ENCODE measurements around the gene UCK1. TPM values are rescaled to one million over a fixed set of nuclear protein-coding genes. Genes with fewer than 3 reads are reported as not detected.

Gene UCK1
- total RNA-seq, 3 donors from 2014 or later (not counting 1 experiment from before 2014, with no cell fraction given) = 29.9 to 35.2 (median 30.2) TPM

GRCh38 chr9:131483319-131484050, 47.6 kb downstream of the UCK1 start:
- H3K9me3 Mint-ChIP-seq = no peaks in the 10 kb centered on the region
- Histone ChIP-seq H3K9me3 (ENCODE audit: control insufficient read depth, insufficient read depth, low read length) (no peaks in the 10 kb centered on the region), H3K36me3 (ENCODE audit: control insufficient read depth, insufficient read depth, low read length) (peaks cover 90% of the 10 kb centered on the region), H3K27ac (ENCODE audit: low read length) (no peak overlapping the region), H3K27me3 (ENCODE audit: control insufficient read depth, insufficient read depth, low read length) (no peaks in the 10 kb centered on the region), H3K4me3 (ENCODE audit: low read length) (no peak overlapping the region), H3K4me1 (ENCODE audit: control insufficient read depth, insufficient read depth, low read length) (no peaks in the 10 kb centered on the region)
- WGBS (ENCODE audit: insufficient coverage) = 94% methylated on average over 9 of the region's 9 CpGs
- no peaks in the 10 kb centered on the region for H3K27me3 Mint-ChIP-seq (ENCODE audit: low read depth in 2 of 2)
- DNase-seq (no peak), ATAC-seq (no peak)
- peaks cover 0 to 5% of the 10 kb centered on the region in 2 donors for H3K4me1 Mint-ChIP-seq
- H3K4me3 Mint-ChIP-seq = no peak overlapping the region
- peaks cover 8% of the 10 kb centered on the region for H3K36me3 Mint-ChIP-seq
- H3K27ac Mint-ChIP-seq = no peak overlapping the region
- TF ChIP-seq, protein P1, sequence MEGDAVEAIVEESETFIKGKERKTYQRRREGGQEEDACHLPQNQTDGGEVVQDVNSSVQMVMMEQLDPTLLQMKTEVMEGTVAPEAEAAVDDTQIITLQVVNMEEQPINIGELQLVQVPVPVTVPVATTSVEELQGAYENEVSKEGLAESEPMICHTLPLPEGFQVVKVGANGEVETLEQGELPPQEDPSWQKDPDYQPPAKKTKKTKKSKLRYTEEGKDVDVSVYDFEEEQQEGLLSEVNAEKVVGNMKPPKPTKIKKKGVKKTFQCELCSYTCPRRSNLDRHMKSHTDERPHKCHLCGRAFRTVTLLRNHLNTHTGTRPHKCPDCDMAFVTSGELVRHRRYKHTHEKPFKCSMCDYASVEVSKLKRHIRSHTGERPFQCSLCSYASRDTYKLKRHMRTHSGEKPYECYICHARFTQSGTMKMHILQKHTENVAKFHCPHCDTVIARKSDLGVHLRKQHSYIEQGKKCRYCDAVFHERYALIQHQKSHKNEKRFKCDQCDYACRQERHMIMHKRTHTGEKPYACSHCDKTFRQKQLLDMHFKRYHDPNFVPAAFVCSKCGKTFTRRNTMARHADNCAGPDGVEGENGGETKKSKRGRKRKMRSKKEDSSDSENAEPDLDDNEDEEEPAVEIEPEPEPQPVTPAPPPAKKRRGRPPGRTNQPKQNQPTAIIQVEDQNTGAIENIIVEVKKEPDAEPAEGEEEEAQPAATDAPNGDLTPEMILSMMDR (IDR thresholded peaks at IDR 0.05) = no peak
- intact Hi-C loops (cut with micrococcal nuclease) = no loop called here

DNA sequence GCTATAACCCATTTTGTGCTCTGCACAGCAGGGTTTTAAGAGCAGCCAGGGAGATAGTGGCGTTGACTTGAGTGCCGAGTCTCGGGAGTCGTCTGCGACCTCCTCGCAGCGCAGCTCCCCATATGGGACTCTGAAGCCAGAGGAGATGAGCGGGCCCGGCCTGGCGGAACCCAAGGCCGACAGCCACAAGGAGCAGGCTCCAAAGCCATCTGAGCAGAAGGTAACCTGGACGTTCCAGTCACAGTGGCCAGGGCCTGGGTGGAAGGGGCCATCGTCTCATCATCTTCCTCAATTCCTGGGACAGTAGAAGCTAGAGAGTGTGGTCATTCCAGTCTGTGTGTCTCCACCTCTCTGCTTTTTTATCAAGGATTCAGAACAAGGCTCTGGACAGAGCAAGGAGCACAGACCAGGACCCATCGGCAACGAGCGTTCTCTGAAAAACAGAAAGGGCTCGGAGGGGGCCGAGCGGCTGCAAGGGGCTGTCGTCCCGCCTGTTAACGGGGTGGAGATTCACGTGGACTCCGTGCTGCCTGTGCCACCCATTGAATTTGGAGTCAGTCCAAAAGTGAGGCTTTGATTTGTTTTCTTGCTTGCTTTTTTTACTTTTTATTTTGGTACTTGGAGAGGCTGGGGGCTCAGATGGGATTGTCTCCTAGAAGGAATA, 48.6 kb downstream of the UCK1 start:
- WGBS (ENCODE audit: insufficient coverage) = 98% methylated on average over 24 of the region's 24 CpGs
- ATAC-seq = no peak
- TF ChIP-seq, protein P1 (IDR thresholded peaks at IDR 0.05) = no peak
- Mint-ChIP-seq H3K9me3 (no peaks in the 10 kb centered on the region), H3K4me1 (peaks cover 0 to 9% of the 10 kb centered on the region in 2 donors), H3K4me3 (no peak overlapping the region), H3K36me3 (peaks cover 8% of the 10 kb centered on the region), H3K27ac (peak overlapping the region in 1 of 2 donors; percentile 19), H3K27me3 (ENCODE audit: low read depth in 2 of 2) (no peaks in the 10 kb centered on the region)
- intact Hi-C loops (cut with micrococcal nuclease) = no loop called here
- Histone ChIP-seq H3K4me1 (ENCODE audit: control insufficient read depth, insufficient read depth, low read length) (no peaks in the 10 kb centered on the region), H3K9me3 (ENCODE audit: control insufficient read depth, insufficient read depth, low read length) (no peaks in the 10 kb centered on the region), H3K27ac (ENCODE audit: low read length) (no peak overlapping the region), H3K27me3 (ENCODE audit: control insufficient read depth, insufficient read depth, low read length) (no peaks in the 10 kb centered on the region), H3K36me3 (ENCODE audit: control insufficient read depth, insufficient read depth, low read length) (peaks cover 88% of the 10 kb centered on the region), H3K4me3 (ENCODE audit: low read length) (no peak overlapping the region)
- DNase-seq = no peak

- TF ChIP-seq, protein P1 (IDR thresholded peaks at IDR 0.05) = no peak
- Mint-ChIP-seq H3K4me1 (peaks cover 0 to 9% of the 10 kb centered on the region in 2 donors), H3K27me3 (ENCODE audit: low read depth in 2 of 2) (no peaks in the 10 kb centered on the region), H3K9me3 (no peaks in the 10 kb centered on the region), H3K4me3 (no peak overlapping the region), H3K27ac (peak overlapping the region in 1 of 2 donors; percentile 19), H3K36me3 (peaks cover 8% of the 10 kb centered on the region)
- ATAC-seq (no peak), DNase-seq (no peak)
- no peak overlapping the region for H3K27ac ChIP-seq (ENCODE audit: low read length)
- no peaks in the 10 kb centered on the region for H3K9me3 ChIP-seq (ENCODE audit: control insufficient read depth, insufficient read depth, low read length)
- H3K27me3 ChIP-seq (ENCODE audit: control insufficient read depth, insufficient read depth, low read length) = no peaks in the 10 kb centered on the region
- peaks cover 88% of the 10 kb centered on the region for H3K36me3 ChIP-seq (ENCODE audit: control insufficient read depth, insufficient read depth, low read length)
- WGBS (ENCODE audit: insufficient coverage) = 94% methylated on average over 19 of the region's 19 CpGs
- H3K4me3 ChIP-seq (ENCODE audit: low read length) = no peak overlapping the region
- H3K4me1 ChIP-seq (ENCODE audit: control insufficient read depth, insufficient read depth, low read length) = no peaks in the 10 kb centered on the region
- intact Hi-C loops (cut with micrococcal nuclease) = no loop called here
These were observed 49.4 kb downstream of the UCK1 start for GRCh38 chr9:131481441-131482342.

Data from natural killer cell (primary cell).